ENCODE measurements around the gene SLC35B2.
"Not testable (repeated sequence)": the region's sequence is repeated elsewhere in the genome, so short reads cannot be mapped to it uniquely, and the experiment has no call there.

The SLC35B2 gene

GRCh38 chr6:44232676-44233566 is 24.4 kb downstream of the SLC35B2 start:
- no peak for DNase-seq

GRCh38 chr6:44231426-44231825 is 25.9 kb downstream of the SLC35B2 start:
- DNase-seq, result not testable (repeated sequence)

GRCh38 chr6:44230034-44230675 is 27.2 kb downstream of the SLC35B2 start:
- DNase-seq, result no peak

- peak in 1 of 2 donors; percentile 69 for DNase-seq
Measured at GRCh38 chr6:44229376-44230033, 27.8 kb downstream of the SLC35B2 start.

- DNase-seq, result peak in 1 of 2 donors; percentile 58
Measured at GRCh38 chr6:44228836-44229235, 28.5 kb downstream of the SLC35B2 start.

GRCh38 chr6:44228433-44228832 is 28.9 kb downstream of the SLC35B2 start:
- no peak for DNase-seq

GRCh38 chr6:44228031-44228430 is 29.3 kb downstream of the SLC35B2 start:
- DNase-seq, result no peak

- no peak for DNase-seq
Measured at GRCh38 chr6:44227148-44227793, 30.1 kb downstream of the SLC35B2 start.

- no peak for DNase-seq
Measured at GRCh38 chr6:44226368-44227147, 30.8 kb downstream of the SLC35B2 start.

- peak in 1 of 2 donors; percentile 24 for DNase-seq
Measured at GRCh38 chr6:44225579-44226325, 31.6 kb downstream of the SLC35B2 start.

GRCh38 chr6:44224965-44225305 is 32.4 kb downstream of the SLC35B2 start:
- no peak for DNase-seq

- no peak for DNase-seq
Measured at GRCh38 chr6:44224029-44224964, 33.0 kb downstream of the SLC35B2 start.

- DNase-seq, result peak in 1 of 2 donors; percentile 56
Measured at GRCh38 chr6:44223319-44224028, 33.9 kb downstream of the SLC35B2 start, which contains the start of gene SLC29A1. SLC29A1 (plus strand) TSS chr6:44223595; CDS start chr6:44227314, 3,719 bp downstream.

- no peak for DNase-seq
Measured at GRCh38 chr6:44222486-44223318, 34.6 kb downstream of the SLC35B2 start.

- no peak for DNase-seq
Measured at GRCh38 chr6:44221961-44222335, 35.4 kb downstream of the SLC35B2 start.

- DNase-seq, result peak; percentile 71 to 79
Measured at GRCh38 chr6:44221291-44221960, 35.9 kb downstream of the SLC35B2 start.

- DNase-seq, result no peak
Measured at GRCh38 chr6:44220913-44221290, 36.4 kb downstream of the SLC35B2 start.

Data from inflammatory macrophage treated with lipopolysaccharide for 1 hour (primary cell).